EL (cell line): Measurements from ENCODE around the gene PLXNA2.

Experiments
- DNase-seq: peaks from one replicate; pipeline ENCODE4 v3.0.0-alpha.2; 2016

PLXNA2 gene

GRCh38 chr1:208219659-208220282 is 24.4 kb downstream of the PLXNA2 start:
- DNase-seq: peak; percentile 89

- no peak for DNase-seq
Observed at GRCh38 chr1:208219098-208219658, 25.0 kb downstream of the PLXNA2 start.

GRCh38 chr1:208218237-208219097 is 25.7 kb downstream of the PLXNA2 start:
- DNase-seq: no peak

GRCh38 chr1:208217781-208218180 is 26.4 kb downstream of the PLXNA2 start:
- DNase-seq: no peak

- DNase-seq: no peak
Observed at GRCh38 chr1:208216806-208217205, 27.4 kb downstream of the PLXNA2 start.

GRCh38 chr1:208216062-208216461 is 28.1 kb downstream of the PLXNA2 start:
- peak; percentile 87 for DNase-seq

GRCh38 chr1:208215393-208215792 is 28.8 kb downstream of the PLXNA2 start:
- DNase-seq: no peak

- no peak for DNase-seq
Observed at GRCh38 chr1:208213786-208214185, 30.4 kb downstream of the PLXNA2 start.

GRCh38 chr1:208212893-208213292 is 31.3 kb downstream of the PLXNA2 start:
- no peak for DNase-seq

- peak; percentile 68 for DNase-seq
Observed at GRCh38 chr1:208211921-208212843, 32.0 kb downstream of the PLXNA2 start.

GRCh38 chr1:208209896-208210589 is 34.1 kb downstream of the PLXNA2 start:
- DNase-seq: peak; percentile 39

- DNase-seq: no peak
Observed at GRCh38 chr1:208209286-208209685, 34.9 kb downstream of the PLXNA2 start.

GRCh38 chr1:208208132-208208487 is 36.1 kb downstream of the PLXNA2 start:
- DNase-seq: no peak

GRCh38 chr1:208207388-208208131 is 36.6 kb downstream of the PLXNA2 start:
- peak; percentile 99 for DNase-seq

GRCh38 chr1:208206092-208206698 is 38.0 kb downstream of the PLXNA2 start:
- DNase-seq: no peak

- DNase-seq: no peak
Observed at GRCh38 chr1:208205216-208206013, 38.8 kb downstream of the PLXNA2 start.

- DNase-seq: no peak
Observed at GRCh38 chr1:208204779-208205178, 39.4 kb downstream of the PLXNA2 start.

GRCh38 chr1:208203848-208204609 is 40.2 kb downstream of the PLXNA2 start:
- no peak for DNase-seq

GRCh38 chr1:208203127-208203847 is 40.9 kb downstream of the PLXNA2 start:
- peak; percentile 60 for DNase-seq
